A673 (cell line): ENCODE measurements around the gene ZNF81.

ENCODE experiments used
- EZH2 ChIP-seq: fragments of 200-600 bp; sonication (generic); IDR thresholded peaks from 2 replicates; pipeline ENCODE4 v1.6.1; 2017; ENCODE audit warnings: borderline replicate concordance, low read depth, mild to moderate bottlenecking, mixed read lengths, antibody characterized with exemption, low read length; ENCODE audit not compliant: poor library complexity, severe bottlenecking
- TF ChIP-seq, protein P1 (sequence below): fragments of 300-800, 200-600 bp; sonication (generic); conservative IDR thresholded peaks from 2 replicates; pipeline ENCODE4 v1.5.1; 2017; ENCODE audit warnings: low read depth, mild to moderate bottlenecking, antibody characterized with exemption, low read length, moderate library complexity, mixed read lengths

DNA sequence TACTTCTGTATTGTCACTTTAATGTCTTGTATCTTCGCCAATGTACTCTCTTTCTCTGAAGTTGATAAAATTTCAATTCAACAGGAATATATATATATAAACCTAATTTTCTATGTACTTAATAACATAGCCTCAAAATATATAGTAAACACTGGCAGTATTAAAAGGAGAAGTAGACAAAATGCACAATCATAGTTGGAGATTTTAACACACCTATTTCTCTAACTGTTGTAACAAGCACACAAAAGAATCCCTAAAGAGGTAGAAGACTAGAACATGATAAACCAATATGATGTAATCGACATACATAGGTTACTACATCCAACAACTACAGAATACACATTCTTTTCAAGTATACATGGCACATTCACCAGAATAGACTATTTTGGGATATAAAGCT, 65.5 kb downstream of the ZNF81 start:
- TF ChIP-seq, protein P1, sequence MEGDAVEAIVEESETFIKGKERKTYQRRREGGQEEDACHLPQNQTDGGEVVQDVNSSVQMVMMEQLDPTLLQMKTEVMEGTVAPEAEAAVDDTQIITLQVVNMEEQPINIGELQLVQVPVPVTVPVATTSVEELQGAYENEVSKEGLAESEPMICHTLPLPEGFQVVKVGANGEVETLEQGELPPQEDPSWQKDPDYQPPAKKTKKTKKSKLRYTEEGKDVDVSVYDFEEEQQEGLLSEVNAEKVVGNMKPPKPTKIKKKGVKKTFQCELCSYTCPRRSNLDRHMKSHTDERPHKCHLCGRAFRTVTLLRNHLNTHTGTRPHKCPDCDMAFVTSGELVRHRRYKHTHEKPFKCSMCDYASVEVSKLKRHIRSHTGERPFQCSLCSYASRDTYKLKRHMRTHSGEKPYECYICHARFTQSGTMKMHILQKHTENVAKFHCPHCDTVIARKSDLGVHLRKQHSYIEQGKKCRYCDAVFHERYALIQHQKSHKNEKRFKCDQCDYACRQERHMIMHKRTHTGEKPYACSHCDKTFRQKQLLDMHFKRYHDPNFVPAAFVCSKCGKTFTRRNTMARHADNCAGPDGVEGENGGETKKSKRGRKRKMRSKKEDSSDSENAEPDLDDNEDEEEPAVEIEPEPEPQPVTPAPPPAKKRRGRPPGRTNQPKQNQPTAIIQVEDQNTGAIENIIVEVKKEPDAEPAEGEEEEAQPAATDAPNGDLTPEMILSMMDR: no peak
- TF ChIP-seq EZH2: no peak
